ENCODE data around the gene ATAD5. TPM values are rescaled to one million over a fixed set of nuclear protein-coding genes. Genes with fewer than 3 reads are reported as not detected.

ATAD5 gene
- total and polyA plus RNA-seq, 2 of the 13 experiments (the other 11 are each of a cell fraction or from before 2014, with no cell fraction given): 1.8 to 10.7 TPM

- TF ChIP-seq, protein P1, sequence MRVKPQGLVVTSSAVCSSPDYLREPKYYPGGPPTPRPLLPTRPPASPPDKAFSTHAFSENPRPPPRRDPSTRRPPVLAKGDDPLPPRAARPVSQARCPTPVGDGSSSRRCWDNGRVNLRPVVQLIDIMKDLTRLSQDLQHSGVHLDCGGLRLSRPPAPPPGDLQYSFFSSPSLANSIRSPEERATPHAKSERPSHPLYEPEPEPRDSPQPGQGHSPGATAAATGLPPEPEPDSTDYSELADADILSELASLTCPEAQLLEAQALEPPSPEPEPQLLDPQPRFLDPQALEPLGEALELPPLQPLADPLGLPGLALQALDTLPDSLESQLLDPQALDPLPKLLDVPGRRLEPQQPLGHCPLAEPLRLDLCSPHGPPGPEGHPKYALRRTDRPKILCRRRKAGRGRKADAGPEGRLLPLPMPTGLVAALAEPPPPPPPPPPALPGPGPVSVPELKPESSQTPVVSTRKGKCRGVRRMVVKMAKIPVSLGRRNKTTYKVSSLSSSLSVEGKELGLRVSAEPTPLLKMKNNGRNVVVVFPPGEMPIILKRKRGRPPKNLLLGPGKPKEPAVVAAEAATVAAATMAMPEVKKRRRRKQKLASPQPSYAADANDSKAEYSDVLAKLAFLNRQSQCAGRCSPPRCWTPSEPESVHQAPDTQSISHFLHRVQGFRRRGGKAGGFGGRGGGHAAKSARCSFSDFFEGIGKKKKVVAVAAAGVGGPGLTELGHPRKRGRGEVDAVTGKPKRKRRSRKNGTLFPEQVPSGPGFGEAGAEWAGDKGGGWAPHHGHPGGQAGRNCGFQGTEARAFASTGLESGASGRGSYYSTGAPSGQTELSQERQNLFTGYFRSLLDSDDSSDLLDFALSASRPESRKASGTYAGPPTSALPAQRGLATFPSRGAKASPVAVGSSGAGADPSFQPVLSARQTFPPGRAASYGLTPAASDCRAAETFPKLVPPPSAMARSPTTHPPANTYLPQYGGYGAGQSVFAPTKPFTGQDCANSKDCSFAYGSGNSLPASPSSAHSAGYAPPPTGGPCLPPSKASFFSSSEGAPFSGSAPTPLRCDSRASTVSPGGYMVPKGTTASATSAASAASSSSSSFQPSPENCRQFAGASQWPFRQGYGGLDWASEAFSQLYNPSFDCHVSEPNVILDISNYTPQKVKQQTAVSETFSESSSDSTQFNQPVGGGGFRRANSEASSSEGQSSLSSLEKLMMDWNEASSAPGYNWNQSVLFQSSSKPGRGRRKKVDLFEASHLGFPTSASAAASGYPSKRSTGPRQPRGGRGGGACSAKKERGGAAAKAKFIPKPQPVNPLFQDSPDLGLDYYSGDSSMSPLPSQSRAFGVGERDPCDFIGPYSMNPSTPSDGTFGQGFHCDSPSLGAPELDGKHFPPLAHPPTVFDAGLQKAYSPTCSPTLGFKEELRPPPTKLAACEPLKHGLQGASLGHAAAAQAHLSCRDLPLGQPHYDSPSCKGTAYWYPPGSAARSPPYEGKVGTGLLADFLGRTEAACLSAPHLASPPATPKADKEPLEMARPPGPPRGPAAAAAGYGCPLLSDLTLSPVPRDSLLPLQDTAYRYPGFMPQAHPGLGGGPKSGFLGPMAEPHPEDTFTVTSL (CRISPR knock-in tag; IDR thresholded peaks at IDR 0.05; ENCODE audit: borderline replicate concordance): no peak
- TF ChIP-seq SNAI1 (CRISPR knock-in tag; IDR thresholded peaks at IDR 0.05; ENCODE audit: borderline replicate concordance): peak; percentile 89; the same call in 1 of the 2 replicates
- TF ChIP-seq ZNF329 (CRISPR knock-in tag; IDR thresholded peaks at IDR 0.05; ENCODE audit: low read depth): 0 out of 2 replicates have a peak, but pooled peaks have one; percentile 73
- TF ChIP-seq ZNF773 (CRISPR knock-in tag; IDR thresholded peaks at IDR 0.05; ENCODE audit: borderline replicate concordance): 0 out of 2 replicates have a peak, but pooled peaks have one; percentile 73
- TF ChIP-seq ZFP36 (IDR thresholded peaks at IDR 0.05; ENCODE audit: borderline replicate concordance, low read depth, low read length, partially characterized antibody): peak; percentile 41
- TF ChIP-seq CC2D1A (CRISPR knock-in tag; IDR thresholded peaks at IDR 0.05): no peak
- peak; percentile 70 to 97; a peak in 2 of 4 replicates for TF ChIP-seq KLF16 (CRISPR knock-in tag; IDR thresholded peaks at IDR 0.05)
- peak; percentile 68 for TF ChIP-seq SKI (IDR thresholded peaks at IDR 0.05; ENCODE audit: partially characterized antibody)
- peak; percentile 84 for TF ChIP-seq DR1 (CRISPR knock-in tag; IDR thresholded peaks at IDR 0.05)
- no peak for TF ChIP-seq SIX1 (CRISPR knock-in tag; IDR thresholded peaks at IDR 0.05; ENCODE audit: borderline replicate concordance)
- peak; percentile 91 for TF ChIP-seq STAT5B (CRISPR knock-in tag; IDR thresholded peaks at IDR 0.05)
- peak; percentile 90 for TF ChIP-seq YY1 (IDR thresholded peaks at IDR 0.05; ENCODE audit: insufficient read depth, insufficient replicate concordance, low read depth, low read length)
- peak; percentile 92 for TF ChIP-seq ZNF782 (CRISPR knock-in tag; IDR thresholded peaks at IDR 0.05; ENCODE audit: borderline replicate concordance)
- no peak for TF ChIP-seq RFXANK (CRISPR knock-in tag; IDR thresholded peaks at IDR 0.05)
- TF ChIP-seq NCOA5 (CRISPR knock-in tag; IDR thresholded peaks at IDR 0.05): no peak
- TF ChIP-seq, protein P2, sequence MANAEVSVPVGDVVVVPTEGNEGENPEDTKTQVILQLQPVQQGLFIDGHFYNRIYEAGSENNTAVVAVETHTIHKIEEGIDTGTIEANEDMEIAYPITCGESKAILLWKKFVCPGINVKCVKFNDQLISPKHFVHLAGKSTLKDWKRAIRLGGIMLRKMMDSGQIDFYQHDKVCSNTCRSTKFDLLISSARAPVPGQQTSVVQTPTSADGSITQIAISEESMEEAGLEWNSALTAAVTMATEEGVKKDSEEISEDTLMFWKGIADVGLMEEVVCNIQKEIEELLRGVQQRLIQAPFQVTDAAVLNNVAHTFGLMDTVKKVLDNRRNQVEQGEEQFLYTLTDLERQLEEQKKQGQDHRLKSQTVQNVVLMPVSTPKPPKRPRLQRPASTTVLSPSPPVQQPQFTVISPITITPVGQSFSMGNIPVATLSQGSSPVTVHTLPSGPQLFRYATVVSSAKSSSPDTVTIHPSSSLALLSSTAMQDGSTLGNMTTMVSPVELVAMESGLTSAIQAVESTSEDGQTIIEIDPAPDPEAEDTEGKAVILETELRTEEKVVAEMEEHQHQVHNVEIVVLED (CRISPR knock-in tag; IDR thresholded peaks at IDR 0.05; ENCODE audit: borderline replicate concordance): peak; percentile 81; the same call in 1 of the 2 replicates
- TF ChIP-seq ZNF629 (CRISPR knock-in tag; conservative IDR thresholded peaks at IDR 0.05): peak; percentile 76
- peak; percentile 72; the same call in 1 of the 2 replicates for TF ChIP-seq ZKSCAN8 (CRISPR knock-in tag; IDR thresholded peaks at IDR 0.05; ENCODE audit: borderline replicate concordance)
- TF ChIP-seq SP1 (IDR thresholded peaks at IDR 0.05): no peak
- peak; percentile 89 for TF ChIP-seq SP1 (CRISPR knock-in tag; IDR thresholded peaks at IDR 0.05)
- TF ChIP-seq, protein P3, sequence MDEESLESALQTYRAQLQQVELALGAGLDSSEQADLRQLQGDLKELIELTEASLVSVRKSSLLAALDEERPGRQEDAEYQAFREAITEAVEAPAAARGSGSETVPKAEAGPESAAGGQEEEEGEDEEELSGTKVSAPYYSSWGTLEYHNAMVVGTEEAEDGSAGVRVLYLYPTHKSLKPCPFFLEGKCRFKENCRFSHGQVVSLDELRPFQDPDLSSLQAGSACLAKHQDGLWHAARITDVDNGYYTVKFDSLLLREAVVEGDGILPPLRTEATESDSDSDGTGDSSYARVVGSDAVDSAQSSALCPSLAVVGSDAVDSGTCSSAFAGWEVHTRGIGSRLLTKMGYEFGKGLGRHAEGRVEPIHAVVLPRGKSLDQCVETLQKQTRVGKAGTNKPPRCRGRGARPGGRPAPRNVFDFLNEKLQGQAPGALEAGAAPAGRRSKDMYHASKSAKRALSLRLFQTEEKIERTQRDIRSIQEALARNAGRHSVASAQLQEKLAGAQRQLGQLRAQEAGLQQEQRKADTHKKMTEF (CRISPR knock-in tag; IDR thresholded peaks at IDR 0.05): peak; percentile 92
Measured at GRCh38 chr17:30906101-30906911, 74.5 kb downstream of the ATAD5 start, which contains the start of gene TEFM (continued).

Data from HepG2 (cell line).